HG03095 (cell line): ENCODE data around the gene PTPA.

Source experiments
- ATAC-seq: cut with Tn5 transposase; IDR thresholded peaks from one replicate; pipeline ENCODE4 v1.9.1; 2021; ENCODE audit warnings: moderate library complexity; ENCODE audit not compliant: unreplicated experiment

PTPA gene

GRCh38 chr9:129136446-129137035, 25.3 kb downstream of the PTPA start:
- ATAC-seq, result no peak

GRCh38 chr9:129137292-129138143, 26.3 kb downstream of the PTPA start:
- ATAC-seq, result no peak

GRCh38 chr9:129138144-129138462, 26.9 kb downstream of the PTPA start:
- ATAC-seq, result no peak

GRCh38 chr9:129138476-129139232, 27.4 kb downstream of the PTPA start:
- no peak for ATAC-seq

- no peak for ATAC-seq
Measured at GRCh38 chr9:129139233-129139992, 28.2 kb downstream of the PTPA start.

- peak; percentile 49 for ATAC-seq
Measured at GRCh38 chr9:129139993-129140396, 28.8 kb downstream of the PTPA start.

GRCh38 chr9:129140397-129141065, 29.3 kb downstream of the PTPA start:
- peak; percentile 22 for ATAC-seq

- no peak for ATAC-seq
Measured at GRCh38 chr9:129141066-129142041, 30.1 kb downstream of the PTPA start.

- no peak for ATAC-seq
Measured at GRCh38 chr9:129142138-129142935, 31.1 kb downstream of the PTPA start.

- no peak for ATAC-seq
Measured at GRCh38 chr9:129143031-129143927, 32.1 kb downstream of the PTPA start.

- no peak for ATAC-seq
Measured at GRCh38 chr9:129145316-129145715, 34.1 kb downstream of the PTPA start.

- no peak for ATAC-seq
Measured at GRCh38 chr9:129145841-129146292, 34.7 kb downstream of the PTPA start.

GRCh38 chr9:129146441-129146941, 35.3 kb downstream of the PTPA start:
- ATAC-seq, result no peak

GRCh38 chr9:129148463-129149204, 37.4 kb downstream of the PTPA start:
- no peak for ATAC-seq

GRCh38 chr9:129149442-129149841, 38.2 kb downstream of the PTPA start:
- ATAC-seq, result no peak

- ATAC-seq, result no peak
Measured at GRCh38 chr9:129150122-129150521, 38.9 kb downstream of the PTPA start.
